CD4-positive, CD25-positive, alpha-beta regulatory T cell (primary cell): ENCODE results near the gene ITCH. TPM values are rescaled to one million over a fixed set of nuclear protein-coding genes. Genes with fewer than 3 reads are reported as not detected.
"Not testable (repeated sequence)": the region's sequence is repeated elsewhere in the genome, so short reads cannot be mapped to it uniquely, and the experiment has no call there.

Experiments used
- ATAC-seq, 2 donors: fragments of 150-1000 bp; cut with Tn5 transposase; one replicate each; pipeline ENCODE4 v1.10.0; 2021; ENCODE audit warnings: low read depth in 2 of 2, moderate number of reproducible peaks in 2 of 2, moderate library complexity in 1 of 2
- DNase-seq, 3 donors: peaks; one replicate each; pipeline versions ENCODE4 v3.0.0 to v3.0.0-alpha.2; 2012 to 2022; ENCODE audit warnings: mixed read lengths in 1 of 3
- H3K27ac ChIP-seq: one replicate; pipeline ENCODE4 v1.7.0; 2013; ENCODE audit warnings: mild to moderate bottlenecking, low read length; ENCODE audit not compliant: insufficient read depth, poor library complexity, severe bottlenecking
- H3K27me3 ChIP-seq: one replicate; pipeline ENCODE4 v1.7.0; 2013; ENCODE audit warnings: low read length; ENCODE audit not compliant: control insufficient read depth, insufficient read depth
- H3K36me3 ChIP-seq: one replicate; pipeline ENCODE4 v1.7.0; 2013; ENCODE audit warnings: mild to moderate bottlenecking, low read length, moderate library complexity; ENCODE audit not compliant: control insufficient read depth, insufficient read depth
- H3K4me1 ChIP-seq: 2 replicates; pipeline ENCODE4 v1.7.0; 2013; ENCODE audit warnings: mild to moderate bottlenecking, low read length; ENCODE audit not compliant: insufficient read depth, control insufficient read depth, poor library complexity, severe bottlenecking
- H3K4me3 ChIP-seq: one replicate; pipeline ENCODE4 v1.7.0; 2013; ENCODE audit warnings: low read depth, mild to moderate bottlenecking, low read length, moderate library complexity
- H3K9me3 ChIP-seq, 2 experiments: 1 replicate in 1 of 2; 2 replicates in 1 of 2; pipeline ENCODE4 v1.7.0; 2013; ENCODE audit warnings: low read length in 2 of 2, mild to moderate bottlenecking in 1 of 2, moderate library complexity in 1 of 2; ENCODE audit not compliant: control insufficient read depth in 2 of 2
- H3K27ac Mint-ChIP-seq, 3 donors: one replicate each; pipeline ENCODE4 v1.8.0; 2020 to 2022; ENCODE audit warnings: mild to moderate bottlenecking in 3 of 3, mixed read lengths in 3 of 3, moderate library complexity in 2 of 3
- H3K27me3 Mint-ChIP-seq: one replicate; pipeline ENCODE4 v1.8.0; 2022; ENCODE audit warnings: mild to moderate bottlenecking, mixed read lengths
- H3K36me3 Mint-ChIP-seq: one replicate; pipeline ENCODE4 v1.8.0; 2020; ENCODE audit warnings: mixed read lengths
- H3K4me1 Mint-ChIP-seq, 4 donors: one replicate each; pipeline ENCODE4 v1.8.0; 2020 to 2022; ENCODE audit warnings: mixed read lengths in 4 of 4, mild to moderate bottlenecking in 1 of 4
- H3K4me3 Mint-ChIP-seq, 4 donors: one replicate each; pipeline ENCODE4 v1.8.0; 2020 to 2022; ENCODE audit warnings: mild to moderate bottlenecking in 4 of 4, mixed read lengths in 4 of 4, moderate library complexity in 3 of 4
- H3K9me3 Mint-ChIP-seq, 7 donors: one replicate each; pipeline ENCODE4 v1.8.0; 2020 to 2022; ENCODE audit warnings: mixed read lengths in 7 of 7, mild to moderate bottlenecking in 3 of 7, moderate library complexity in 2 of 7
- polyA plus RNA-seq, 4 donors: library from polyadenylated mRNA; unstranded; fragments of 300-500 nt; fragmentation: Illumina TruSeq; gene quantifications; one replicate each; pipeline ENCODE4 v1.2.3, GENCODE V29; 2021
- total RNA-seq: library from RNA; stranded (reverse); gene quantifications from one replicate; pipeline ENCODE4 v1.2.3, GENCODE V29; 2022

ITCH gene
- total and polyA plus RNA-seq, 5 donors from 2014 or later, result 12.4 to 58.1 (median 15.1) TPM

- not testable (repeated sequence) for H3K27me3 ChIP-seq, ATAC-seq, H3K9me3 Mint-ChIP-seq, H3K27ac ChIP-seq, H3K4me3 ChIP-seq, H3K27me3 Mint-ChIP-seq, DNase-seq, H3K36me3 Mint-ChIP-seq, H3K4me1 ChIP-seq, H3K27ac Mint-ChIP-seq, H3K4me1 Mint-ChIP-seq, H3K4me3 Mint-ChIP-seq, H3K36me3 ChIP-seq, H3K9me3 ChIP-seq
Observed at GRCh38 chr20:34328207-34328606, 34.9 kb upstream of the ITCH start.

- Histone ChIP-seq H3K27me3 (peaks cover 2% of the 10 kb centered on the region), H3K36me3 (no peaks in the 10 kb centered on the region), H3K27ac (no peak overlapping the region), H3K4me1 (no peaks in the 10 kb centered on the region), H3K9me3 (no peaks in the 10 kb centered on the region), H3K4me3 (no peak overlapping the region)
- H3K4me1 Mint-ChIP-seq, result no peaks in the 10 kb centered on the region
- no peak overlapping the region for H3K27ac Mint-ChIP-seq
- H3K4me3 Mint-ChIP-seq, result no peak overlapping the region
- no peaks in the 10 kb centered on the region for H3K36me3 Mint-ChIP-seq
- DNase-seq (no peak), ATAC-seq (no peak)
- no peaks in the 10 kb centered on the region for H3K9me3 Mint-ChIP-seq
- peaks cover 9% of the 10 kb centered on the region for H3K27me3 Mint-ChIP-seq
Observed at GRCh38 chr20:34328928-34329677, 34.0 kb upstream of the ITCH start.

- not testable (repeated sequence) for H3K27me3 ChIP-seq, H3K27ac Mint-ChIP-seq, H3K36me3 ChIP-seq, H3K36me3 Mint-ChIP-seq, H3K4me1 ChIP-seq, H3K9me3 Mint-ChIP-seq, H3K4me1 Mint-ChIP-seq, H3K4me3 Mint-ChIP-seq, H3K9me3 ChIP-seq, H3K27me3 Mint-ChIP-seq, ATAC-seq, H3K27ac ChIP-seq, DNase-seq, H3K4me3 ChIP-seq
Observed at GRCh38 chr20:34330861-34331544, 32.1 kb upstream of the ITCH start.

- no peaks in the 10 kb centered on the region for H3K4me1 Mint-ChIP-seq
- H3K4me3 Mint-ChIP-seq, result no peak overlapping the region
- DNase-seq, result no peak
- no peak overlapping the region for H3K27ac Mint-ChIP-seq
- no peak overlapping the region for H3K27ac ChIP-seq
- no peaks in the 10 kb centered on the region for H3K4me1 ChIP-seq
- ATAC-seq, result no peak
- no peaks in the 10 kb centered on the region for H3K36me3 ChIP-seq
- peaks cover 9% of the 10 kb centered on the region for H3K27me3 Mint-ChIP-seq
- no peaks in the 10 kb centered on the region for H3K27me3 ChIP-seq
- no peaks in the 10 kb centered on the region for H3K9me3 Mint-ChIP-seq
- no peaks in the 10 kb centered on the region for H3K9me3 ChIP-seq
- no peaks in the 10 kb centered on the region for H3K36me3 Mint-ChIP-seq
- no peak overlapping the region for H3K4me3 ChIP-seq
Observed at GRCh38 chr20:34331838-34332237, 31.2 kb upstream of the ITCH start.

- no peak overlapping the region for H3K27ac ChIP-seq
- Mint-ChIP-seq H3K4me3 (no peak overlapping the region), H3K27me3 (peaks cover 9% of the 10 kb centered on the region), H3K4me1 (no peaks in the 10 kb centered on the region), H3K36me3 (no peaks in the 10 kb centered on the region), H3K27ac (peak overlapping the region in 1 of 3 donors; percentile 25), H3K9me3 (no peaks in the 10 kb centered on the region)
- H3K27me3 ChIP-seq, result no peaks in the 10 kb centered on the region
- ATAC-seq, result no peak
- H3K4me3 ChIP-seq, result no peak overlapping the region
- H3K4me1 ChIP-seq, result no peaks in the 10 kb centered on the region
- DNase-seq, result no peak
- H3K36me3 ChIP-seq, result no peaks in the 10 kb centered on the region
- no peaks in the 10 kb centered on the region for H3K9me3 ChIP-seq
Observed at GRCh38 chr20:34332262-34332920, 30.7 kb upstream of the ITCH start.

- peak overlapping the region in 1 of 3 donors; percentile 65 for H3K27ac Mint-ChIP-seq
- Histone ChIP-seq H3K27me3 (no peaks in the 10 kb centered on the region), H3K27ac (no peak overlapping the region), H3K9me3 (no peaks in the 10 kb centered on the region), H3K4me3 (no peak overlapping the region), H3K4me1 (no peaks in the 10 kb centered on the region), H3K36me3 (no peaks in the 10 kb centered on the region)
- no peaks in the 10 kb centered on the region for H3K36me3 Mint-ChIP-seq
- H3K9me3 Mint-ChIP-seq, result no peaks in the 10 kb centered on the region
- H3K4me1 Mint-ChIP-seq, result no peaks in the 10 kb centered on the region
- no peak overlapping the region for H3K4me3 Mint-ChIP-seq
- DNase-seq (no peak), ATAC-seq (no peak)
- H3K27me3 Mint-ChIP-seq, result peaks cover 6% of the 10 kb centered on the region
Observed at GRCh38 chr20:34333786-34334185, 29.3 kb upstream of the ITCH start.

GRCh38 chr20:34334654-34335407 is 28.2 kb upstream of the ITCH start:
- Histone ChIP-seq H3K36me3 (no peaks in the 10 kb centered on the region), H3K27me3 (no peaks in the 10 kb centered on the region), H3K9me3 (no peaks in the 10 kb centered on the region), H3K4me1 (no peaks in the 10 kb centered on the region), H3K27ac (no peak overlapping the region), H3K4me3 (no peak overlapping the region)
- DNase-seq, result no peak
- no peak for ATAC-seq
- peak overlapping the region in 1 of 3 donors; percentile 22 for H3K27ac Mint-ChIP-seq
- no peak overlapping the region for H3K4me3 Mint-ChIP-seq
- peaks cover 6% of the 10 kb centered on the region for H3K27me3 Mint-ChIP-seq
- no peaks in the 10 kb centered on the region for H3K36me3 Mint-ChIP-seq
- H3K4me1 Mint-ChIP-seq, result no peaks in the 10 kb centered on the region
- H3K9me3 Mint-ChIP-seq, result no peaks in the 10 kb centered on the region
